Airway epithelial cell (primary cell): ENCODE measurements around the gene SCGN. TPM values are rescaled to one million over a fixed set of nuclear protein-coding genes. Genes with fewer than 3 reads are reported as not detected.

ENCODE experiments used
- total RNA-seq: library from RNA; depleted of rRNA; stranded (reverse); fragments of >200 nt; gene quantifications from 2 replicates; pipeline ENCODE4 v1.2.3, GENCODE V29; 2015

SCGN gene
- not detected in 2 replicates for total RNA-seq

GRCh38 chr6:25652007-25652515, at the start of gene SCGN:
Gene SCGN (plus strand): TSS chr6:25652215. CDS start chr6:25652404, 189 bp downstream.

Other genes starting within 250 kb of the SCGN start
- gene SLC17A4, start 102.5 kb downstream of the SCGN start, total RNA-seq, result not detected in 2 replicates
- gene SLC17A1, start 179.8 kb downstream of the SCGN start, total RNA-seq, result not detected in 2 replicates
- not detected in 2 replicates for gene SLC17A3, start 222.0 kb downstream of the SCGN start, total RNA-seq